GM12801 (cell line): Measurements from ENCODE around the gene JUP.

ENCODE experiments used
- TF ChIP-seq, protein P1 (sequence below): IDR thresholded peaks from one replicate; pipeline ENCODE4 v1.5.1; 2011; ENCODE audit warnings: control low read depth; ENCODE audit not compliant: insufficient read length; ENCODE audit errors: extremely low read depth

The JUP gene

DNA sequence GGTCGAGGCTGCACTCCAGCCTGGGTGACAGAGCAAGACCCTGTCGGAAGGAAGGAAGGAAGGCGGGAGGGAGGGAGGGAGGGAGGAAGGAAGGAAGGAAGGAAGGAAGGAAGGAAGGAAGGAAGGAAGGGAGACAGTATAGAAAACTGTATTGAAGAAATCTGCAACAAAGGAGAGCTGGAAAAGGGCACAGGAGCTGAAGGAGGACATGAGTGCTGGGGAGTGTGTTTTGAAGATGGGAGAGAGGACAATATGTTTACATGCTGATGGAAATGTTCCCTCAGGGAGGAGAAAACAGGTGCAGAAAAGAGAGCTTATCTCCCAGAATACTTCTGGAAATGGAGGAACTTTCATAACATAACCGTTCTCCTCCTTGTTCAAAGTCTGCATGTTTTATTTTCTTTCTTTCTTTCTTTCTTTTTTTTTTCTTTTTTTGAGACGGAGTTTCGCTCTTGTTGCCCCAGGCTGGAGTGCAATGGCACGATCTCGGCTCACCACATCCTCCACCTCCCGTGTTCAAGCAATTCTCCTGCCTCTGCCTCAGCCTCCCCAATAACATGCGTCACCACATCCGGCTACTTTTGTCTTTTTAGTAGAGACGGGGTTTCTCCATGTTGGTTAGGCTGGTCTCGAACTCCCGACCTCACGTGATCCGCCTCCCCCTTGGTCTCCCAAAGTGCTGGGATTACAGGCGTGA is 49.4 kb downstream of the JUP start:
- TF ChIP-seq, protein P1, sequence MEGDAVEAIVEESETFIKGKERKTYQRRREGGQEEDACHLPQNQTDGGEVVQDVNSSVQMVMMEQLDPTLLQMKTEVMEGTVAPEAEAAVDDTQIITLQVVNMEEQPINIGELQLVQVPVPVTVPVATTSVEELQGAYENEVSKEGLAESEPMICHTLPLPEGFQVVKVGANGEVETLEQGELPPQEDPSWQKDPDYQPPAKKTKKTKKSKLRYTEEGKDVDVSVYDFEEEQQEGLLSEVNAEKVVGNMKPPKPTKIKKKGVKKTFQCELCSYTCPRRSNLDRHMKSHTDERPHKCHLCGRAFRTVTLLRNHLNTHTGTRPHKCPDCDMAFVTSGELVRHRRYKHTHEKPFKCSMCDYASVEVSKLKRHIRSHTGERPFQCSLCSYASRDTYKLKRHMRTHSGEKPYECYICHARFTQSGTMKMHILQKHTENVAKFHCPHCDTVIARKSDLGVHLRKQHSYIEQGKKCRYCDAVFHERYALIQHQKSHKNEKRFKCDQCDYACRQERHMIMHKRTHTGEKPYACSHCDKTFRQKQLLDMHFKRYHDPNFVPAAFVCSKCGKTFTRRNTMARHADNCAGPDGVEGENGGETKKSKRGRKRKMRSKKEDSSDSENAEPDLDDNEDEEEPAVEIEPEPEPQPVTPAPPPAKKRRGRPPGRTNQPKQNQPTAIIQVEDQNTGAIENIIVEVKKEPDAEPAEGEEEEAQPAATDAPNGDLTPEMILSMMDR = no peak

DNA sequence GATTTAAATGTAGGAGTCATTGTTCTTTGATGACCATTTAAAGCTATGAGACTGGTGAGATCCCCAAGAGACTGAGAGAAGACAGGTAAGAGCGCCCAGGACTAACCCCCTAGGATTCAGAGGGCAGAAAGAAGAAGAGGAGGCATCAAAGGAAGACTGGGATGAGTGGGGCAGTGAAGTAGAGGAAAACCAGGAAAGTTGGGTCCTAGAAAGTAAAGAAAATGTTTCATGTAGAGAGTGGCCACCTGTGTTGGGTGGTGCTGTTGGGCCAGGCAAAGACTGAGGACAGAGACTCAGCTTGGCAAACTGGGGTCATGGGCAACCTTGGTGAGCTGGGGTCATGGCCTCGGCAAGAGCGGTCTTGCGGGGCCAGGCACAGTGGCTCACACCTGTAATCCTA is 50.8 kb downstream of the JUP start:
- TF ChIP-seq, protein P1 = no peak

DNA sequence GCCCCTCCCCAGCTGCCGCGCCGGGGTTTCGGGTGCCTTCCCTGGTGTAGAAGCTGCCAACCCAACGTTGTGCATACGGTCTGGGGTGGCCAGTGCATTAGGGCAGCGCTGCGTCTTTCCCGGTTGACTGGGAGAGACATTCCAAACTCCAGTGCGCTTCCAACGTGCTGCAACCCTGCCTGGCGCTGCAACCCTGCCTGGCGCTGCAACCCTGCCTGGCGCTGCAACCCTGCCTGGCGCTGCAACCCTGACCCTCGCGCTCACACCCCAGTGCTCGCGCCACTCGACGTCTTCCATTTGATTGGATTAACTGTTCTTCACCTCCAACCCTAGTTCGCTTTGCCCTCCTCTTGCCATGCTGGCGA is 51.6 kb downstream of the JUP start:
- TF ChIP-seq, protein P1 = no peak

DNA sequence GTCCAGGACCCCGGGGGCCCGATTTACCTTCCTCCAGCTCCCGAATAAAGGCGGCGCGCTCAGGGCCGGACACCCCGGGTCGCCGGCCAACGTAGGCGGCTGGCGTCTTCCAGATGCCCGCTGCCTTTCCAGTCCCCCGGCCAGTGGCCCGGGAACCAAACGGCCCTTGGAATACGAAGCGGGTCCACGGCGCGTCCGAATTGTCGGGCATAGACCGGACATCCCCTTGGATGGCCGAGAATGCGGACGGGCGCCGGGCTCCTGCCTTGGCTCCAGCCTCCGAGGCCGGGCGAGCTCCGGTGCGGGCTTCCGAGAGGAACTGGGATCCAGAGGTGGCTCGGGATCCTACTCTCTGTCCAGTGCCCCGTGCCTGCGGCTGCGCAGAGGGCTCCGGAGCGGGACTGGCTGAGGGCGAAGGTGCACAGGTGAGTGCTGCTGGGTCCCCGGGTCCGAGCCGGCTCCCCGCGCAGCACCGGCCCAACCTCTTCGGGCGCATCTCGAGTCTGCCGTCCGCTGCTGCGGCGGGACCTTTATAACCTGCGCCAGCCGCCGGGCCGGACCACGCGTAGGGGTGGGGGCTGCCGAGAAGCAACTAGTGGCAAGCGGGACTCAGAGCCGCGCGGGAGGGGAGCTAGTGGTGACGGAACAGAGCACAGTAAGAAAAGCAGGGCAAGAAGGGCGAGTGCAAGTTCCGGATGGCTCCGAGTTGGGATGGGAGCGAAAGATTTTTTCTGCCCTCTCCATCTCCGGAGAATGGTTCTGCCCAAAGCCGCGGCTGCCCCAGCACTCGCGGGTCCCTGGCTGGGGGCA is 52.2 kb downstream of the JUP start, which contains the start of gene HAP1:
Gene HAP1, minus strand, starts transcription at position 505 of the 810 bp plus-strand sequence. Its CDS starts 9 bp downstream, at position 496.
- TF ChIP-seq, protein P1 = no peak

DNA sequence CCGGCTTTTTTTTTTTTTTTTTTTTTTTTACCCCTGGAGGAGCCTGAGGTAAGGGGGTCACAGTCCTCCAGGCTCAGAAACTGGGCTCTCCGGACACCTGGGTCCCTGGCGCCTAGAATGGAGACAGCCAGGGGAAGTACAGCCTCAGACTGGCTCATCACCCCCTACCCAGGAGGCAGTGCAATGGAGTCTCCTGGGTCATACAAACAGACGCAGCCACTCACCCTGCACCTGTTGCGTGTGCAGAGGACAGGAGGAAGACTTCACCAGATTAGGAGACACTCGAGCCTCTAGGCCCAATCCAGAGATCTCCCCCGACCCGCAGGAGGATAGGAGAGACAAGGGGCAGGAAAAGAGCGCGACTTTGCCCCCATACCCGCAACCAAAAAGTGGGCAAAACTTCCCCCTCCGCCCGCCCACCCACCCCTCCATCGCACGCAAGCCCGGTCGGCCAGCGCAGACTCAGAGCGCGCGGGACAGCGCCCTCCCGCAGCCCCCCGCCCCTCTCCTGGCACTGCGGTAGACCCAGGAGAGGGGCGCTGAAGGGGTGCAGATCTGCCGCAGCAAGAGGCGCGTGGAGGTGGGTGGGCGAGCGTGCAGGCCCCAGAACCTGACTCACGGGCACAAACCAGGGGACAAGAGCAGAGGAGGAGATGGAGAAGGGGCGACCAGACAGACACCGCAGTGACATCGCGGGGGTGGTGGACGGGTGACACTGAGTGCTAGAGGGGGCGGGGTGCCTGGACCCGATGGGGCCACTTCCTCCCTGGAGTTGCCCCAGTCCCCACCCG is 53.0 kb downstream of the JUP start:
- TF ChIP-seq, protein P1 = no peak

DNA sequence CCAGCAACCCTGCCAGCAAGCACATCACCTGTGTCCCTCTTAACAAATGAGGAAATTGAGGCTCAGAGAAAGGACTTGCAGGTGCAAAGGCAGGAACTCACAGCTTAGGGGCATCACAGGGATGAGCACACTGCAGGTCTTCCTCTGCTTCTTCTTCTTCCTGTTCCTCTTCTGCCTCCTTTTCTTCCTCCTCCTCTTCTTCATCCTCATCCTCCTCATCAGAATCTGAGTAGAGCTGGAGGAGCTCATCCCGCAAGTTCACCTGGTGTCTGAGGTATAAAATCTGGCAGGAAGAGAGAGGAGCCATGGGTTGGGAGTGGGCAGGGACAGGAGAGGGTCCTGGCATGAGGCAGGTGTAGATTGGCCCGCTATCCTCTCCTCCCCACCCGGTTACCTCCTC is 54.7 kb downstream of the JUP start:
- TF ChIP-seq, protein P1 = no peak

DNA sequence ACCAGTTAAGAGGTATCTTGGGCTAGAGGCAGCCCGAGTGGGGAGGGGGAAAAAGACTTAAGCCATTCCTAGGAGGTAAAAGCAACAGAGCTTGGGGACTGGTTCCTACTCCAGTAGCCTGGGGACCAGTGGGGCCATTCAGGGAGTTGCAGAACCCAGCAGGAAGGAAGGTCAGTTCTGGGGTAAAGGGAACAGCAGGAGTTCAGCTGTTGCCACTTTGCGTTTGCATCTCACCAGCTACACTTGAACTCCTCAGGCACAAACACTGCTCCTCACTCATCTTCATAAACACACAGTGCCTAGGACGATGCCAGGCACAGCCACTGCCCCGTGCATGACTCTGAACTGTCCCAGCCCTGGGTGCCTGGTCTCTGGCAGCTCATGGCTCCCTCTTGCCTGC is 56.0 kb downstream of the JUP start:
- TF ChIP-seq, protein P1 = no peak
